Sigmoid colon (tissue), 4 donors: Measurements from ENCODE around the gene LXN.

ENCODE experiments used
- CTCF ChIP-seq, 4 experiments: fragments of 450-650 bp in 3 of 4; fragments of 200-600 bp in 1 of 4; IDR thresholded peaks; one replicate each; pipeline ENCODE4 v1.5.1; 2016 to 2019; ENCODE audit warnings: antibody characterized with exemption in 4 of 4, mild to moderate bottlenecking in 3 of 4, moderate library complexity in 2 of 4
- EP300 ChIP-seq, 4 donors: sonication (generic); formaldehyde crosslinking; IDR thresholded peaks; one replicate each; pipeline ENCODE4 v1.6.1; 2017; ENCODE audit warnings: antibody characterized with exemption in 4 of 4
- POLR2A ChIP-seq, 2 donors: fragments of 450-650 bp; IDR thresholded peaks; one replicate each; pipeline ENCODE4 v1.6.1; 2016; ENCODE audit warnings: antibody characterized with exemption in 2 of 2, mild to moderate bottlenecking in 2 of 2, moderate library complexity in 2 of 2
- POLR2AphosphoS5 ChIP-seq, 4 donors: sonication (generic); formaldehyde crosslinking; IDR thresholded peaks; one replicate each; pipeline ENCODE4 v1.6.1; 2017; ENCODE audit warnings: antibody characterized with exemption in 4 of 4

GRCh38 chr3:158672215-158673176 is at the start of gene LXN:
- TF ChIP-seq POLR2A (IDR thresholded peaks at IDR 0.05) (peak in 1 of 2 donors; percentile 60), CTCF (IDR thresholded peaks at IDR 0.05) (peak in 3 of 4 experiments; percentile 36 to 58 (median 45)), POLR2AphosphoS5 (IDR thresholded peaks at IDR 0.05) (peak in 3 of 4 donors; percentile 51 to 68 (median 68)), EP300 (IDR thresholded peaks at IDR 0.05) (no peak)
